ENCODE data around the gene SGCA. TPM values are rescaled to one million over a fixed set of nuclear protein-coding genes. Genes with fewer than 3 reads are reported as not detected.

SGCA gene
- total RNA-seq, 2 donors from 2014 or later = 0.42 TPM; not detected in 1

- Mint-ChIP-seq H3K4me1 (ENCODE audit: low read depth in 2 of 2) (peaks cover 74 to 78% of the 10 kb centered on the region in 2 donors), H3K4me3 (peak overlapping the region; percentile 64), H3K27me3 (no peaks in the 10 kb centered on the region), H3K36me3 (peaks cover 26% of the 10 kb centered on the region), H3K9me3 (no peaks in the 10 kb centered on the region), H3K27ac (peak overlapping the region; percentile 69 to 82)
- ATAC-seq (peak; percentile 86), DNase-seq (ENCODE audit: low spot score) (peak; percentile 76)
Observed at GRCh38 chr17:50139950-50140885, 25.6 kb upstream of the SGCA start.

- Mint-ChIP-seq H3K4me1 (ENCODE audit: low read depth in 2 of 2) (peaks cover 83 to 86% of the 10 kb centered on the region in 2 donors), H3K9me3 (no peaks in the 10 kb centered on the region), H3K27me3 (no peaks in the 10 kb centered on the region), H3K4me3 (peak overlapping the region; percentile 64), H3K36me3 (peaks cover 26% of the 10 kb centered on the region), H3K27ac (peak overlapping the region; percentile 69 to 82)
- ATAC-seq (no peak), DNase-seq (ENCODE audit: low spot score) (no peak)
Observed at GRCh38 chr17:50141026-50141744, 24.6 kb upstream of the SGCA start.

GRCh38 chr17:50141745-50142110 is 24.1 kb upstream of the SGCA start:
- Mint-ChIP-seq H3K4me3 (peak overlapping the region; percentile 58), H3K36me3 (peaks cover 26% of the 10 kb centered on the region), H3K4me1 (ENCODE audit: low read depth in 2 of 2) (peaks cover 85 to 89% of the 10 kb centered on the region in 2 donors), H3K27ac (peak overlapping the region; percentile 69 to 82), H3K9me3 (no peaks in the 10 kb centered on the region), H3K27me3 (no peaks in the 10 kb centered on the region)
- ATAC-seq = peak; percentile 41 to 70
- no peak for DNase-seq (ENCODE audit: low spot score)

- peaks cover 78 to 82% of the 10 kb centered on the region in 2 donors for H3K4me1 Mint-ChIP-seq (ENCODE audit: low read depth in 2 of 2)
Observed at GRCh38 chr17:50143461-50144176, 22.2 kb upstream of the SGCA start.

GRCh38 chr17:50144355-50144754 is 21.4 kb upstream of the SGCA start:
- H3K27me3 Mint-ChIP-seq = no peaks in the 10 kb centered on the region
- peaks cover 78 to 81% of the 10 kb centered on the region in 2 donors for H3K4me1 Mint-ChIP-seq (ENCODE audit: low read depth in 2 of 2)
- DNase-seq (ENCODE audit: low spot score) = no peak
- H3K36me3 Mint-ChIP-seq = peaks cover 24% of the 10 kb centered on the region
- no peaks in the 10 kb centered on the region for H3K9me3 Mint-ChIP-seq
- H3K27ac Mint-ChIP-seq = peak overlapping the region; percentile 60 to 86
- no peak for ATAC-seq
- H3K4me3 Mint-ChIP-seq = peak overlapping the region; percentile 64

More at GRCh38 chr17:50143461-50144176, 22.2 kb upstream of the SGCA start:
- no peaks in the 10 kb centered on the region for H3K9me3 Mint-ChIP-seq
- no peak for DNase-seq (ENCODE audit: low spot score)
- peaks cover 24% of the 10 kb centered on the region for H3K36me3 Mint-ChIP-seq
- ATAC-seq = no peak
- H3K4me3 Mint-ChIP-seq = peak overlapping the region; percentile 27
- no peaks in the 10 kb centered on the region for H3K27me3 Mint-ChIP-seq
- peak overlapping the region; percentile 69 to 86 for H3K27ac Mint-ChIP-seq

- no peak for DNase-seq (ENCODE audit: low spot score)
- no peak for ATAC-seq
- H3K4me3 Mint-ChIP-seq = peak overlapping the region; percentile 64
Observed at GRCh38 chr17:50144845-50145531, 20.8 kb upstream of the SGCA start.

GRCh38 chr17:50145532-50146229 is 20.1 kb upstream of the SGCA start:
- Mint-ChIP-seq H3K9me3 (no peaks in the 10 kb centered on the region), H3K27ac (peak overlapping the region; percentile 86 to 97), H3K27me3 (no peaks in the 10 kb centered on the region), H3K4me1 (ENCODE audit: low read depth in 2 of 2) (peaks cover 65 to 68% of the 10 kb centered on the region in 2 donors), H3K36me3 (peaks cover 19% of the 10 kb centered on the region), H3K4me3 (peak overlapping the region; percentile 64)
- DNase-seq (ENCODE audit: low spot score) (no peak), ATAC-seq (no peak)

More at GRCh38 chr17:50144845-50145531, 20.8 kb upstream of the SGCA start:
- Mint-ChIP-seq H3K9me3 (no peaks in the 10 kb centered on the region), H3K36me3 (peaks cover 19% of the 10 kb centered on the region), H3K27ac (peak overlapping the region; percentile 86 to 97), H3K27me3 (no peaks in the 10 kb centered on the region), H3K4me1 (ENCODE audit: low read depth in 2 of 2) (peaks cover 72 to 75% of the 10 kb centered on the region in 2 donors)

GRCh38 chr17:50146230-50146926 is 19.4 kb upstream of the SGCA start:
- no peak for ATAC-seq
- no peak for DNase-seq (ENCODE audit: low spot score)
- Mint-ChIP-seq H3K27ac (peak overlapping the region; percentile 97), H3K4me3 (peak overlapping the region; percentile 97), H3K9me3 (no peaks in the 10 kb centered on the region), H3K27me3 (no peaks in the 10 kb centered on the region), H3K4me1 (ENCODE audit: low read depth in 2 of 2) (peaks cover 58 to 61% of the 10 kb centered on the region in 2 donors), H3K36me3 (peaks cover 19% of the 10 kb centered on the region)

GRCh38 chr17:50146927-50147665 is 18.7 kb upstream of the SGCA start:
- H3K27me3 Mint-ChIP-seq = no peaks in the 10 kb centered on the region
- H3K4me3 Mint-ChIP-seq = peak overlapping the region; percentile 97
- DNase-seq (ENCODE audit: low spot score) = no peak
- H3K4me1 Mint-ChIP-seq (ENCODE audit: low read depth in 2 of 2) = peaks cover 52 to 55% of the 10 kb centered on the region in 2 donors
- H3K9me3 Mint-ChIP-seq = no peaks in the 10 kb centered on the region
- H3K27ac Mint-ChIP-seq = peak overlapping the region; percentile 97
- H3K36me3 Mint-ChIP-seq = peaks cover 19% of the 10 kb centered on the region
- ATAC-seq = no peak

GRCh38 chr17:50147841-50148225 is 18.0 kb upstream of the SGCA start:
- DNase-seq (ENCODE audit: low spot score) (no peak), ATAC-seq (no peak)
- H3K9me3 Mint-ChIP-seq = no peaks in the 10 kb centered on the region
- peak overlapping the region; percentile 97 for H3K4me3 Mint-ChIP-seq
- H3K27ac Mint-ChIP-seq = peak overlapping the region; percentile 97
- peaks cover 14% of the 10 kb centered on the region for H3K36me3 Mint-ChIP-seq
- peaks cover 47 to 52% of the 10 kb centered on the region in 2 donors for H3K4me1 Mint-ChIP-seq (ENCODE audit: low read depth in 2 of 2)
- H3K27me3 Mint-ChIP-seq = no peaks in the 10 kb centered on the region

- peaks cover 41 to 45% of the 10 kb centered on the region in 2 donors for H3K4me1 Mint-ChIP-seq (ENCODE audit: low read depth in 2 of 2)
Observed at GRCh38 chr17:50148226-50149090, 17.3 kb upstream of the SGCA start.

More at GRCh38 chr17:50148226-50149090, 17.3 kb upstream of the SGCA start:
- H3K27me3 Mint-ChIP-seq = no peaks in the 10 kb centered on the region
- peaks cover 10% of the 10 kb centered on the region for H3K36me3 Mint-ChIP-seq
- no peaks in the 10 kb centered on the region for H3K9me3 Mint-ChIP-seq
- peak overlapping the region; percentile 97 for H3K4me3 Mint-ChIP-seq
- H3K27ac Mint-ChIP-seq = peak overlapping the region; percentile 97
- DNase-seq (ENCODE audit: low spot score) (peak; percentile 80), ATAC-seq (peak; percentile 7 to 44)
